Activated CD4-positive, CD25-positive, alpha-beta regulatory T cell treated with anti-CD3 and anti-CD28 coated beads, Interleukin-2, amount 50 U/mL, for 24 hours (primary cell): ENCODE measurements around the gene SPTA1.
A peak's percentile ranks its signal among the peaks of the same experiment; 100 is the strongest.

Experiments used
- ATAC-seq, 2 donors: fragments of 150-1000 bp; cut with Tn5 transposase; one replicate each; pipeline ENCODE4 v1.10.0; 2021; ENCODE audit warnings: mild to moderate bottlenecking in 1 of 2, moderate library complexity in 1 of 2

Gene SPTA1

DNA sequence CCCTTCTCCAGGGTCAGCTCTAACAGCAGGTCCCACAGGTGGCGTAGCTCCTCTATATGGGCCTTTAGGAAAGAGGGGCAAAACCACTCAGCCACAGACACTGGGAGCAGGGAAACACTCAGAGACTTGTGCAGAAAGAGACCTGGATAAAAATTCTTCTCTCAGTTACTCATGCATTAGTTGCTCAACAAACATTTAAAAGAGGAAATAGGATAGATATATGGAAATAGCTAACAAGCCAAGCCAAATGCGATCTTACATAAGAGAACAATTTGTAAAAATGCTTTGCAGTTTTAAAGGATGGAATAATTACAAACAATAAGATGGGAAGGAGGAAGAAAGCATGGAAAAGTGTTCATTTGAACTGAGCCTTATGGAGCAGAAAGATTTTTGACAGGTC, 4.9 kb downstream of the SPTA1 start:
- ATAC-seq = no peak

DNA sequence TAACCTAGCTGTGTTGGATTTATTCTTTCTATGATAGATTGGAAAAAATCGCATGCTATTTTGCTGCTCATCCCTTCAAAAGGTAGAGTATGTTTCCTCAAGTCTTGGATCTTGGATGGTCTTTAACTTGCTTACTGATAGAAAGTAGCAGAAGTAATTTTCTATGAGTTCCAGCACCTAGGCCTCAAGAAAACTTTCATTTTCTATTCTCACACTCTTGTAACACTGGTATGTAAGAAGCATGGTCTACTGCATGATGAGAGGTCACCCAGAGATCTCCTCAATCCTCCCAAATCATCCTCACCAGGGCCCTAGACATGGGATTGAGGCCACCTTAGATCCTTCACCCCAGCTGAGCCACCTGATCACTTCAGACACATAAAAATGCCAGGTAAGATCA, 7.2 kb downstream of the SPTA1 start:
- no peak for ATAC-seq

DNA sequence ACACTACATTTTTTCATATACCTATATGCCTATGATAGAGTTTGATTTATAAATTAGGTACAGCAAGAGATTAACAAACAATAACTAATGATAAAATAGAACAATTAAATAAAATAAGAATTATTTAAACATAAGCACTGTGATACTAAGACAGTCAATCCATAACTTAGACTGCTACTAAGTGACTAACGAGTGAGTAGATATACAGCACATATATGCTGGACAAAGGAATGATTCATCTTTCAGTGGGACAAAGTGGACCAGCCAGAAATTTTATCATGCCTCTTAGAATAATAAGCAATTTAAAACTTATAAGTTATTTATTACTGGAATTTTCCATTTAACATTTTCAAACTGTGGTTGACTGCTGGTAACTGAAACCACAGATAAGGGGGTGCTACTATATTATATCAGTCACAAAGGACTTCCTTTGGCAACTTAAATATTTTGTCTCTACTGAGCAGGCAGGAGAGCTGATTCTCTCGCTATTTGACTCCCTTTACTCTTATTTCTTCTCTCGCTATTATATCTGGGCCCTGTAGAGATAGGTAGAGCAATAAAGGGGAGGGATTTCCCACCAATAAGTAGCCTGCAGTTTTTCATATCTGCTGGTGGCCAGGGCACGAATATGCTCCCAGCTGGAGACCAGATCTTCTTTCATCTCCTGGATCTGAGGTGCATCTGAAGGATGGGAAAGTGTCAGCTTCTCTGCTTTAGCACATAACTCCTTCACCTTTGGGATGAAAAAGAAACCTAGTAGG, 10.8 kb downstream of the SPTA1 start:
- peak in 1 of 2 donors; percentile 20 for ATAC-seq

DNA sequence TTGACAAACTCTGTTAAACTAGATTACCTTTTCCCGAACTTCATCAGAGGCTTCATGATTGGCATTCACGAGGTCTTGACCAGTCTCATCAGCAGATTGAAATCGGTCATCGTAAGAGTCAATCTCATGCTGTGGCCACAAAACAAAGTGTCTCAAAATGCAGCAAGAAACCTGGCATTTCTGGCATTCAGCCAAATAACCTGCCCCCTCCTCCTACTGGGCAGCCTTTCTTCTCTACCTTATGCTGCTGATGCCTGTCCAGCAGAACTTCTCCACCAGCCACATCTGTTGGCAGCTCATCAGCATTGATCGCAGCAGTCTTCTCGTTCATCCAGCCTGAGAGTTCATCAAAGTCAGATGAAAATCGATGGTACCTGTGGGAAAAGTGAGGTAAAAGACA, 12.2 kb downstream of the SPTA1 start:
- no peak for ATAC-seq

DNA sequence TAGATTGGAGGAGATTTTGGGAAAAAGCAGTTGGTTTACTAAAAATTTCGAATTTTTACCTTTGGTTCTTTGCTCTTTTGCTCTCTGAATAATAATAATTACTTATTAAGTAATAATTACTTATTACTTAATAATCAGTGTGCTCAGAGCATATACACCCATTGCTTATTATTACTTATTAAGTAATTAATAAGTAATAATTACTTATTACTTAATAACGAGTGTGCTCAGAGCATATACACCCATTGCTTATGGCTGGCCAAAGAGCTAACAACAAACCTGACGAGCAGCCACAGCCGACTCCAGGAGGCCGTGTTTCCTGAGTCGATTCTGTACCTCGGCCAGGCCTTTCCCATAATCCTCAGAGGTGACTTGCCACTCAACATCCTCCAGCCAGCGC, 20.5 kb downstream of the SPTA1 start:
- ATAC-seq = no peak

DNA sequence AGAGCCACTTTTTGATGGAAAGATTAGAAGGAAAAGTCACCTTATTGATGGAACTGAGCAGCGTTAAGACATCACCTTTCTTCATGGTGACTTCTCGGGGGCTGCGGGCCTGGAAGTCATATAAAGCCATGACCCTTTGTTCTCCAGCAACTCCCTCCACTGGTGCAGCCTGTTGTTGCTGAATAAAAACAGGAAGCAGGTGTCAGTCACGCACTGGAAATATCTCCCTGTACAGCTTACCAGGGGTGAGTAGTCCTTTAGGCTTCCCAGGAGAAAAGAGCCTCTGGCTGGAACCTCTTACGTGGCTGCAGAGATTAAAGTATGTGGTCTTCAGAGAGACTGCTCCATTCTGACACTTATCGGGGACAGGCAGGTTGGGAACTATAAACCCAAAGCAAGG, 31.9 kb downstream of the SPTA1 start:
- ATAC-seq = no peak

DNA sequence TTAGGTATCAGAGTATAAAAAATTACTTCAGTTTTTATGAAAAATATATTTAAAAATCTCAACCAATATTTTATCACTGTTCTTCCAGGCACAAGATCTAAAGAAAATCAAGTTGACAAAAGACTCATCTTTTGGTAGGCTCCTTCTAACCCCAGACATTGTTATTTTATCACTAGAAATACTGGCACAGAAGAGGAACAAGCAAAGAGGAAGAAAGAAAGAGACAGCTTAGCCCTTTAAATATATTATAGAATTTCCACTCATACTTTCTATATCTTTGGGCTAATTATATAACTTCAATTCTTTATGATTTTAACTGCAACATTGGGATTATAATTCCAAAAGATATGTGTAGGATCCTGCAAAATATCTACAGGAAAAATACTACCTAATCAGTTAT, 32.4 kb downstream of the SPTA1 start:
- ATAC-seq = no peak

DNA sequence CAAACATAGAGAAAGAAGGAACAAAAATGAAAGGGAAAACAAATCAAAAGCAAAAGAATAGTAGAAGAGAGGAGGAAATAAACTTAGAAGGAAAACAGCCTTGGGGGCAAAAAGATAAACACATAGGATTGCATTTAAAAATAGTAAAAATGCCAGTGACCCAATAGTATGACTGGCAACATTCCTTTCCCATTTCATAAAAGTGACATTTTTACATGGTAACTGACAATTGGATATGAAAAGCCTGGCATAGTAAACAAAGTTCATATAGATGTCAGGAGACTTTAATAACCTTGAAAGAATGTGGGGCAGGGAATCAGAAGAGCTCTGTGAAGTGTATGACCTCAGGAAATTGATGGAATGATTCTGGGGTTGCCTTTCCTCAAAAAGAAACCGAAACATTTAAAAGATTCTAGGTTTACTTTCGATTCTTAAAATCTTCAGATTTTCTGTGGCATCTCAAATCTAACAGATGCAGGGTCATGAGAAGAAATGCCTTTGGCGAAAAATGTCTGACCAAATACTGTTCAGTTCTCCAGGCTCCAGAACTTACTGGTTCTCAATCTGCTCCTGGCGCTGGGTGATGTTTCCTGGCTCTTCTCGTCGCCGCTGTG, 33.7 kb downstream of the SPTA1 start:
- ATAC-seq = no peak

DNA sequence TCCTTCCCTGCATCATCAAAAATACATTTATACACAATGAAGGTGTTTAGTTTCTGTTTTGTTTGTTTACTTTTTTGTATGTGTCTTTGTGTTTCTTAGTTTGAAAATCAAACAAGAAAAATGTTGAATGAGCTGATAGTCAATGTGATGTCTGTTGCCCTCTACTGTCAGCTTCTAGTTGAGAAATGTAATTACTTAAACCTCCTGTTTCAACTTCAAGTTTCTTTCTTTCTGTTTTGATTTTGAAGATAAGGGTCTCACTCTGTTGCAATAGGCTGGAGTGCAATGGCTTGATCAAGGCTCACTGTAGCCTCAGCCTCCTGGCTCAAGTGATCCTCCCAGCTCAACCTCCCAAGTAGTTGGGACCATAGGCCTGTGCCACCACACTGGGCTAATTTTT, 37.5 kb downstream of the SPTA1 start:
- ATAC-seq = no peak

DNA sequence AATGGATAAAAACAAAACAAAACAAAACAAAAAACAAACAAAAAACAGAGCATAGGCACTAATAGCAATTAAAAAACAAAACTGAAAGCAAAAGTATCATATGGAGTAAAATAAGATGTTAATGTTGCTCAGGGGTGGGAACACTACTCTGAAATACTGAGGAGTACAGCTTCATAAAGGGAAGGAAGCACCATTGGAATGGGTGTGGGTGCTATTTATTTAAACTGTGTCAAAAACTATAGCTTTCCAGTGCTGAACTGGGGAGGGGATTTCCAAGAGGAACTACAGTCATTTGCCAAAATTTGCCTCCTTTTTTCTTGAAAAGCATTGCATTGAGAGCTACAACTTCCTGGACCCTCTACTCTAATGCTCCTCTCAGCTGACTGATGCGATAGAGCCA, 40.0 kb downstream of the SPTA1 start:
- ATAC-seq = no peak

DNA sequence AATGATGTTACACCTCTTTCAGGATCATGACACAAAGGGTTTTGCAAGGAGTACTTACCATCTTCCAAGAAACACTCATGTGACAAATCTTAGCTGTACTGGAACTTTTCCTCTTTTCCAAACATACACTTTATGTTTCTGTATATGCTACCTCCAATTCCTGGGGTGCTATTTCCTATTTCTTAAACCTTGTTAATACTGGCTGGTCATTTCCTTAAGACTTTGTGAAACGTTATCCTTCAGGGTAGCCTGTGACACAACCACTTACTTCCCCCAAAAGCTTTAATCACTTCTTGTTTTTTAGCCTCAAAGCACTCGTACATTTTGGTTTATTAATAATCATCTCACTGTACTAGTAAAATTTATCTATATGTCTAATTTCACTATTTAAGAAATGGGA, 42.1 kb downstream of the SPTA1 start:
- ATAC-seq = no peak

DNA sequence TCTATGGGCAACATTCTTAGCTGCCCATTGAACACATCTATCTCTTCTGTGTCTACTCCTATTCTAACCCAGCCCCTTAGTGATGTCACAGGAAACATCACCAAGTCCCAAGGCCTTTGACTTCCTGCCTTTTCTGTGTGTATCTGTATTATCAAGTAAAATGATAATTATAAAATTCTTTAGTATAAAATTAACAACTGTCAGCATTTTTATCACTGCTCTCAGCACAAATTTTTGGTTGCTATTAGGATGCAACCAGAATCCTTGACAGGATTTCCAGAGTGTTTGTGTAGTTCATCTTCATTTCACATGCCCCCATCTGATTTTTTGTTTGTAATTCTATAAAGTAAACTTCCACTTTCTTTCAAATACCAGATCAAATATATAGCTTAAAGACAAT, 47.6 kb downstream of the SPTA1 start:
- ATAC-seq = no peak

DNA sequence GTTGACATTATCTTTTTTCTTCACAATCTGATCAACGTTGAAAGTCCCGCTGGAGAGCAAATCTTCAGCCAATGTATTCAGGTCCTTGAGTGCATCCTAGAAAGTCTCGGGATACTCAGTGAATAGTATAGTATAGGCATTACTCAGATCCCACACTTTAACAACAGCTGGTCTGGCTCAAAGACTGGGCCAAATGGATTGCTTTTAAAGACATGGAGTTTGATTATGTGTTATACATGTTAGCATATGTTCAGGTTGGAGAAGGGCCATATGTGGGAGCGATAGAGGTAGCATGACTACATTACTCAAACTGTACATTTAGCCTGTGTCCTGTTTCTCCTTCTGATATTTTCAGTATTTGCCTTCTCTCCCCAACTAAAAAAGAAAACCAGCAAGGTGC, 48.4 kb downstream of the SPTA1 start:
- no peak for ATAC-seq

DNA sequence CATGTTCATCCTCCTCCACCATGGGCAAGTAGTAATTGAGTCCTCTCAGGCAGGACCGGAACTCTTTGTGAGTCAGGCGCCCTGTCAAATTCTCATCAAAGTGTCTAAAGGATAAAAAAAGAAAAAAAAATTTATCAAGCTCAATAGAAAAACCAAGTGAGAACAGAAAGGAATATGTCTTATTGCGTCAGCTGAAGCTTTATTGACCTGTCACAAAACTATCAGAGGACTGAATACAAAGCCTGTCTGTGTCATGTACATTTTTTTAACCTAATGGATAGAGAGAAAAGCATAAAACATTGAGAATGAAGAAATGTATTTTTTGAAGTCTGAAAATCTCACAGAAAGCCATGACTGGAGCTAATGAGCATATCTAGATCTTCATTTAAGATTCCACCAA, 72.8 kb downstream of the SPTA1 start:
- no peak for ATAC-seq

DNA sequence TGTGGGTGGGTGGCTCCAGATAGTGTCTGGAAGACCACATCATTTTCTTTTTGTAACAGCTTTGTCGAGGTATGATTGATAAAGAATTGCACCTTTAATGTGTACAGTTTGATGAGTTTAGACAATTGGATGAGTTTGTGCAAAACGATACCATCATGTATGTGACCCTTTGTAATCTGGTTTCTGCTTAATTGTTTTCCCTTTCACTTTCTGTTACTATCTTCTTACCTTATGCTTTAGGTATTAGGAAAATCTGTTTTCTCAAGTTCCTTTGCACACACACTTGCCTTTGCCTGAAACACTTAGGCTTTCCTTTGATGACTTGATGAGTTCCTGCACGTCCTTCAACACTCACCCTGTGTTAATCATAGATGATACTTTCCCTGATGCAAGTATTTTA, 74.6 kb downstream of the SPTA1 start:
- no peak for ATAC-seq

DNA sequence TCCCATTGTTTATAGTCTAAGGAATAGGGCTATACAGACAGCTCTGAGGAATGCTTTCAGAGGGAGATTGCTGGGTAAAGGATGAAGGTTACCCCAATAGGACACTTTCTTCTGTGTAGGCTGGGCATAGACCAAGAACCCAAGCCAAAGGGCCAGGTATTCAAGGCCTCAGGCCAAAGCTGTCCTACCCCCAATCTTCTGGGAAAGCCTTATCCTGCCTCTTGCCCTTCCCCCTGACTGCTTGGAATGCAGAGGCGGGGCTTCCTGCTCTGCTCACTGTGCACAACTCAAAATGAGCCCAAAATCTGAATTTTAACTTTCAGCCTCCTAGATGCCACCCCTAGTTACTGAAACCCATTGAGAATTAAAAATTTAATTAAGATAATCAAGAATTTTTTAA, 79.2 kb downstream of the SPTA1 start:
- ATAC-seq = no peak

DNA sequence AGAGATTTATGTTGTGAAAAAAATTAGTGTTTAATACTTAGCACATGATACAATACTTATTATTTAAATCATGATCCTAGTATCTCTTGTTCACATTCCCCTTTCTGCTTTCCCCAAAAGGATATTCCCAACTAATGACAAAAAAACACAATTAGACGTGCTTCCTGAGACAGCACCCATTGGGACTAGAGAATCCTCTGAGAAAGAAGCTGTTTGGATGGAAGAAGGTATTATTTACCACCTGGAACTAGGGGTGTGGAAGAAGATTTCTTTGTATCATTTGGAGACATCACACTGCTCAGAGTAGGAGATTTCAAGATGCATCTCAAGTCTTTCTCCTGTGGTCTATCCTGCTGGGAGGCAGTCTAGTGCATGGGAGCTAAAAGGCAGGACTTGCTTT, 81.5 kb downstream of the SPTA1 start, which contains the start of gene OR10Z1:
Gene OR10Z1, plus strand, starts transcription at position 301 of the 400 bp plus-strand sequence. CDS start 1,171 bp downstream, outside the sequence.
- no peak for ATAC-seq

DNA sequence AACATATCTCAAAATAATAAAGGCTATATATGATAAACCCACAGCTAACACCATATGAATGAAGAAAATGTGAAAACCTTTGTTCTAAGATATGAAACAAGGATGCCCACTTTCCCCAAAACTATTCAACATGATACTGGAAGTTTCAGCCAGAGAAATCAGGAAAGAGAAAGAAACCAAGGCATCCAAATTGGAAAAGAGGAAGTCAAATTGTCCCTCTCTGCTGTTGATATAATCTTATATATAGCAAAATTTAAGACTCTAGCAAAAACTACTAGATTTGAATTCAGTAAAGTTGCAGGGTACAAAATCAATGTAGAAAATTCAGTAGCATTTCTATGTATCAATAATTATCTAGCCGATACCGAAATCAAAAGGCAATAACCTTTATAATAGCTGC, 85.8 kb downstream of the SPTA1 start:
- no peak for ATAC-seq

DNA sequence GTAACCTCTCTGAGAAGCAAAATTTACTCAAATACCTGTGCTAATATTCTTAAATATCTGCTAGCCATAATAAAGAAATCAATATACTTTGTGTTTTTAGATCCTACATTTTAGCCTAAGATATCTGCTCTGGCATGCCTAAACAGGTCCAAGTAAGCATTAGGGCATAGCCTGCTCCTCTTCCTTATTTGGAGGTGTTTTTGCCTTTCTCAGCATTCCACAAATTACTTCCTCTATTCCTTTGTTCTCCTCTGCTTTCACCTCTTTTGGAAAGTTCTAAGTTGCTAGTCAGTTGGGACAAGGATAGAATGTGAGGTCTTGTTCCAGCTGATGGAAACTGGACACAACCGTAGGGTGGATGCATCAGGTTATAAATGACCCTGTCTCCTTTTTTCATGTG, 99.6 kb downstream of the SPTA1 start:
- no peak for ATAC-seq

DNA sequence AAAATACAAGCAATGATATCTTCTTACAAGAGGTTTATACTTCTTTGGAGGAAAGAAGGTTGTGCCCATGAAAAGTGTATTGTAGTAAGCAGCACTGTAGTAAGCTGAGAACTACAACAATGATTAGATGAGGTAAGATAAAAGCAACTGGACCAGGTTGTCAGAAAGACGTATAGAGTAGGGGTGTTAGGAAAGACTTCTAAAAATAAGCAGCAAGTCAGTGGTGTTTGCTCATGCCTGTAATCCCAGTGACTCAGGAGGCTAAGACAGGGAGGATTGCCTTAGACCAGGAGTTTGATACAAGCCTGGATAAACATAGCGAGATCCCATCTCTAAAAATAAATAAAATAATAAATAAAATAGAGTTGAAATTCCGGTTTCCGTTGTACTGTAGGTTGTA, 102.6 kb downstream of the SPTA1 start:
- ATAC-seq = no peak

DNA sequence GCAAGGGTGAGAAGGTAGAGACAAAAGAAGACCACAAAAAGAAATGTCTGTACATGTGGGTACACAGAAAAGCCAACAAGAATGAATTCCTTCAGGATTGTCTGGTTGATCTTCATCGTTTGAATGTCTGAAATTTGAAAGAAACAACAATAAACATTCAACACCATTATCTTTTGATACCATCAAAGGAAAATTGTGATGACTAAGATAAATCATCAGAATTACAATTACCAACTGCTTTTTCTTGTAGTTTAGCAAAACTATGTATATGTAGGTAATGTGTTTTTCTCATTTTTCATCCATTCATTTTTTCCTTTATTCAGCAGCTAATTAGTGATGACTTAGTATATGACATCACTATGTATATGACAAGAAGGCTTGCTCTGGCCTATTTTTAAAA, 106.8 kb downstream of the SPTA1 start, which contains the start of gene OR10X1:
Gene OR10X1, minus strand, starts transcription at position 167 of the 400 bp plus-strand sequence. Its CDS starts 0 bp downstream, at position 167.
- no peak for ATAC-seq

DNA sequence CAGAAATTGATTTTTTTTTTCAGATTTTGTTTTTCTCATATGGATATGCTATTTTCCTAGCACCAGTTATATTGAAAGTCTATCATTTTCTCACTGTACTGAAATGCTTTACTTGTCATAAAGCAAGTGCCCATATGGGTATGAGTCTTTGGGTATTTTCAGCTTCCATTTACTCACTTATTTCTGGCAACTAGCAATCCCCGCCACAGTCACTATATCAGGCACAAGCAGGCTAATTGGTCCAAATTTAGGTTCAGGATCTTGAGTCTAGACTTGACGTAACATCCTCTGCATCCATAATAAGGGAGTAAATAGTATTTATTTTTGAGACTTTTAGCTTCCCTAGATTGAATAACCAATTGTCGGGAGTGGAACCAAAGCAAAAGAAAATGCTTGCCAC, 109.0 kb downstream of the SPTA1 start:
- ATAC-seq = no peak

DNA sequence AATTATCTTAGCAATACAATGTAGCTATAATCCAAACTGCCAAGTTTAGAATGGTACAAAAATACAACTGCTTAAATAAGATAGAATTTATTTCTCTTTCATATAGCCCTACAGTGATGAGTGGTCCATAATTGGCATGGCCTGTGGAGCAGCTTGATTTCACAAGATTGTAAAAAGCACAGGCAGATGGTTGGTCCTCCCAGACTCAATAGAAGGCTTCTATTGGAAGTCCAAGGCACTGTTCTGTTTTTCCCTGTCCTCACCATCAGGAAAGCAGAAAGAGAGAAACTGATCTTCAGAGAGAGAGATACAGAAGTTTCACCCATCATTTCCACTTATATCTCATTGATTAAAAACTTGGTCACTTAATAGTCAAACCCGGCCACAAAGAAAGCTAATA, 114.3 kb downstream of the SPTA1 start:
- ATAC-seq = no peak

DNA sequence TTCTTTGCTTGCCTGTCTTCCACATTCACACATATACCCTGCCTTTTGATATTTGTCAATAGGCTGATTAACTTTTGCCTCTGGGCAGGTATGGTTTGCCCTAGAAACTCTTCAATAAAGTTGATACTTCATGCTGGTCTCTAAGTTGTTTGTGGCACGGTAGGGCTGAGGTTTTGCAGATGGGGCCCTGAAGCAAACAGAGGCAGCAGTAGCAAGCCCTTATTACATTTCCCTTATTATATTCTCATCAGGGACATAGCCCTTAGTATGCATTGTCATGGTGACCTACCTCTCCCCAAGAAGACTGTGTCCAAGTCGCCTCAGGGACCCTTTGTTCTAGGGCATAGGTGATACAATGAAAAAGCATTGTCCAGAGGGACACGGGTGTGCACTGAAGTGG, 116.0 kb downstream of the SPTA1 start, which contains the start of gene OR6P1:
Gene OR6P1, minus strand, starts transcription at position 101 of the 400 bp plus-strand sequence. CDS start 6,976 bp downstream, outside the sequence.
- ATAC-seq = no peak
